ENCODE measurements around the gene CYTH2. TPM values are rescaled to one million over a fixed set of nuclear protein-coding genes. Genes with fewer than 3 reads are reported as not detected.

Gene CYTH2
- polyA plus RNA-seq, 1 experiment: 65.8 TPM

- Histone ChIP-seq H3K4me3 (ENCODE audit: low read depth, low read length) (no peak overlapping the region), H3K36me3 (ENCODE audit: control insufficient read depth, insufficient read depth, low read length) (peaks cover 56% of the 10 kb centered on the region), H3K27me3 (ENCODE audit: control insufficient read depth, insufficient read depth, low read length) (no peaks in the 10 kb centered on the region)
- no peak for DNase-seq (ENCODE audit: low read depth)
- TF ChIP-seq, protein P1, sequence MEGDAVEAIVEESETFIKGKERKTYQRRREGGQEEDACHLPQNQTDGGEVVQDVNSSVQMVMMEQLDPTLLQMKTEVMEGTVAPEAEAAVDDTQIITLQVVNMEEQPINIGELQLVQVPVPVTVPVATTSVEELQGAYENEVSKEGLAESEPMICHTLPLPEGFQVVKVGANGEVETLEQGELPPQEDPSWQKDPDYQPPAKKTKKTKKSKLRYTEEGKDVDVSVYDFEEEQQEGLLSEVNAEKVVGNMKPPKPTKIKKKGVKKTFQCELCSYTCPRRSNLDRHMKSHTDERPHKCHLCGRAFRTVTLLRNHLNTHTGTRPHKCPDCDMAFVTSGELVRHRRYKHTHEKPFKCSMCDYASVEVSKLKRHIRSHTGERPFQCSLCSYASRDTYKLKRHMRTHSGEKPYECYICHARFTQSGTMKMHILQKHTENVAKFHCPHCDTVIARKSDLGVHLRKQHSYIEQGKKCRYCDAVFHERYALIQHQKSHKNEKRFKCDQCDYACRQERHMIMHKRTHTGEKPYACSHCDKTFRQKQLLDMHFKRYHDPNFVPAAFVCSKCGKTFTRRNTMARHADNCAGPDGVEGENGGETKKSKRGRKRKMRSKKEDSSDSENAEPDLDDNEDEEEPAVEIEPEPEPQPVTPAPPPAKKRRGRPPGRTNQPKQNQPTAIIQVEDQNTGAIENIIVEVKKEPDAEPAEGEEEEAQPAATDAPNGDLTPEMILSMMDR (IDR thresholded peaks at IDR 0.05; ENCODE audit: insufficient read depth, low read depth, low read length): no peak
- POLR2A ChIA-PET: no interaction called here
- CTCF ChIA-PET: interaction anchor here (0.6 to 1.2 kb wide), 3 partner anchors 8 to 51 kb away, joined by 3 read pairs; no protein-coding TSS in a partner anchor
Measured at GRCh38 chr19:48475369-48476068, 6.3 kb downstream of the CYTH2 start.

GRCh38 chr19:48476176-48476575 lies 7.0 kb downstream of the CYTH2 start:
- Histone ChIP-seq H3K27me3 (ENCODE audit: control insufficient read depth, insufficient read depth, low read length) (no peaks in the 10 kb centered on the region), H3K36me3 (ENCODE audit: control insufficient read depth, insufficient read depth, low read length) (peaks cover 51% of the 10 kb centered on the region), H3K4me3 (ENCODE audit: low read depth, low read length) (no peak overlapping the region)
- no peak for DNase-seq (ENCODE audit: low read depth)
- CTCF ChIA-PET: interaction anchor here (0.6 to 1.2 kb wide), 2 partner anchors 8 to 14 kb away, joined by 3 read pairs; no protein-coding TSS in a partner anchor
- POLR2A ChIA-PET: no interaction called here
- TF ChIP-seq, protein P1 (IDR thresholded peaks at IDR 0.05; ENCODE audit: insufficient read depth, low read depth, low read length): no peak

GRCh38 chr19:48477067-48477685 lies 8.0 kb downstream of the CYTH2 start:
- no peak for DNase-seq (ENCODE audit: low read depth)
- no peaks in the 10 kb centered on the region for H3K27me3 ChIP-seq (ENCODE audit: control insufficient read depth, insufficient read depth, low read length)
- H3K36me3 ChIP-seq (ENCODE audit: control insufficient read depth, insufficient read depth, low read length): peaks cover 46% of the 10 kb centered on the region
- TF ChIP-seq, protein P1 (IDR thresholded peaks at IDR 0.05; ENCODE audit: insufficient read depth, low read depth, low read length): no peak
- POLR2A ChIA-PET: no interaction called here
- H3K4me3 ChIP-seq (ENCODE audit: low read depth, low read length): no peak overlapping the region
- CTCF ChIA-PET: no interaction called here

GRCh38 chr19:48477698-48478338 lies 8.6 kb downstream of the CYTH2 start:
- H3K4me3 ChIP-seq (ENCODE audit: low read depth, low read length): no peak overlapping the region
- no peaks in the 10 kb centered on the region for H3K27me3 ChIP-seq (ENCODE audit: control insufficient read depth, insufficient read depth, low read length)
- DNase-seq (ENCODE audit: low read depth): no peak
- CTCF ChIA-PET: no interaction called here
- H3K36me3 ChIP-seq (ENCODE audit: control insufficient read depth, insufficient read depth, low read length): peaks cover 44% of the 10 kb centered on the region
- TF ChIP-seq, protein P1 (IDR thresholded peaks at IDR 0.05; ENCODE audit: insufficient read depth, low read depth, low read length): no peak
- POLR2A ChIA-PET: no interaction called here
